Keratinocyte (primary cell): ENCODE data around the gene LDLRAD4. TPM values are rescaled to one million over a fixed set of nuclear protein-coding genes. Genes with fewer than 3 reads are reported as not detected.

Source experiments
- DNase-seq: peaks from one replicate; pipeline ENCODE4 v3.0.0-alpha.2; 2011; ENCODE audit warnings: low read depth, missing footprints, low spot score
- FAIRE-seq: peaks from 2 replicates; lab custom pipeline; 2011; peaks lifted over from hg19 to GRCh38; lab: Jason Lieb, UNC
- H2AFZ ChIP-seq: 2 replicates; pipeline ENCODE4 v1.6.0; 2012; ENCODE audit warnings: low read length, control low read depth, inconsistent platforms; ENCODE audit not compliant: control insufficient read depth
- H3K27ac ChIP-seq: 2 replicates; pipeline ENCODE4 v1.5.1; 2011; ENCODE audit warnings: low read length; ENCODE audit not compliant: control insufficient read depth, insufficient read depth
- H3K27me3 ChIP-seq: 3 replicates; pipeline ENCODE4 v1.6.0; 2011; ENCODE audit warnings: low read length; ENCODE audit not compliant: control insufficient read depth, insufficient read depth; ENCODE audit errors: extremely low read depth
- H3K36me3 ChIP-seq, 2 experiments: 2 replicates in 1 of 2; 3 replicates in 1 of 2; pipeline ENCODE4 v1.5.1; 2011; ENCODE audit warnings: low read length in 2 of 2, mild to moderate bottlenecking in 1 of 2; ENCODE audit not compliant: control insufficient read depth in 2 of 2, insufficient read depth in 2 of 2; ENCODE audit errors: extremely low read depth in 1 of 2
- H3K4me1 ChIP-seq: 3 replicates; pipeline ENCODE4 v1.5.1; 2011; ENCODE audit warnings: low read length; ENCODE audit not compliant: control insufficient read depth, insufficient read depth; ENCODE audit errors: extremely low read depth
- H3K4me2 ChIP-seq: 3 replicates; pipeline ENCODE4 v1.6.0; 2011; ENCODE audit warnings: low read depth, low read length; ENCODE audit not compliant: control insufficient read depth, insufficient read depth; ENCODE audit errors: extremely low read depth
- H3K4me3 ChIP-seq, 3 experiments: fragments of 200-600 bp in 1 of 3; sonication (generic) in 1 of 3; 2 replicates in 2 of 3; 3 replicates in 1 of 3; pipeline ENCODE4 v1.5.1; 2011 to 2016; ENCODE audit warnings: low read length in 3 of 3, mild to moderate bottlenecking in 3 of 3, control low read depth in 2 of 3, inconsistent platforms in 1 of 3, low read depth in 1 of 3, mixed read lengths in 1 of 3, mixed run types in 1 of 3, moderate library complexity in 1 of 3; ENCODE audit not compliant: control insufficient read depth in 2 of 3, insufficient read depth in 2 of 3; ENCODE audit errors: extremely low read depth in 1 of 3
- H3K79me2 ChIP-seq: 2 replicates; pipeline ENCODE4 v1.6.0; 2012; ENCODE audit warnings: low read length; ENCODE audit not compliant: control insufficient read depth, insufficient read depth
- H3K9ac ChIP-seq: 3 replicates; pipeline ENCODE4 v1.6.0; 2011; ENCODE audit warnings: low read length; ENCODE audit not compliant: control insufficient read depth, insufficient read depth; ENCODE audit errors: extremely low read depth
- H3K9me1 ChIP-seq: 3 replicates; pipeline ENCODE4 v1.6.0; 2011; ENCODE audit warnings: low read length; ENCODE audit not compliant: control insufficient read depth, insufficient read depth; ENCODE audit errors: extremely low read depth
- H3K9me3 ChIP-seq: 2 replicates; pipeline ENCODE4 v1.5.1; 2012; ENCODE audit warnings: low read depth, low read length; ENCODE audit not compliant: control insufficient read depth
- H4K20me1 ChIP-seq: 3 replicates; pipeline ENCODE4 v1.6.0; 2011; ENCODE audit warnings: low read length; ENCODE audit not compliant: control insufficient read depth, insufficient read depth; ENCODE audit errors: extremely low read depth
- CTCF ChIP-seq, 3 experiments: IDR thresholded peaks in 1 of 3; conservative IDR thresholded peaks in 1 of 3; optimal IDR thresholded peaks in 1 of 3; 2 replicates in 2 of 3; 3 replicates in 1 of 3; pipeline versions ENCODE3 to v1.5.1; 2011; ENCODE audit warnings: low read length in 3 of 3, mild to moderate bottlenecking in 3 of 3, moderate library complexity in 2 of 3, control low read depth in 1 of 3, inconsistent platforms in 1 of 3; ENCODE audit not compliant: insufficient read depth in 2 of 3; ENCODE audit errors: extremely low read depth in 1 of 3
- EZH2 ChIP-seq: IDR thresholded peaks from one replicate; pipeline ENCODE4 v1.6.1; 2012; ENCODE audit warnings: inconsistent platforms, mild to moderate bottlenecking, low read length, moderate library complexity
- dilution Hi-C: fragments of 300-500 bp; cut with MboI; formaldehyde crosslinking; loops from one replicate; pipeline ENCODE4 v1.7.0; 2020; ENCODE audit warnings: low sequenced_read_pairs; ENCODE audit not compliant: extremely low pct_ligation_motif_present
- polyA plus RNA-seq, 5 experiments: library from polyadenylated mRNA; depleted of rRNA in 3 of 5; stranded (reverse) in 3 of 5; stranded (forward) in 1 of 5; unstranded in 1 of 5; fragments of >200 nt; gene quantifications; 1 replicate in 1 of 5; 2 replicates in 3 of 5; 3 replicates in 1 of 5; pipeline versions ENCODE4 v1.2.1 to v1.2.3, GENCODE V29; 2011 to 2012; ENCODE audit warnings: missing spikeins in 2 of 5, low read depth in 1 of 5, low replicate concordance in 1 of 5

Gene LDLRAD4
- polyA plus RNA-seq, 1 donor (not counting 4 experiments of a cell fraction or from before 2014, with no cell fraction given), result not detected

GRCh38 chr18:13433685-13434084 lies 215.1 kb downstream of the LDLRAD4 start:
- no peaks in the 10 kb centered on the region for H3K36me3 ChIP-seq
- no peaks in the 10 kb centered on the region for H3K9me3 ChIP-seq
- H3K4me3 ChIP-seq, result no peak overlapping the region
- no peak for TF ChIP-seq CTCF (optimal IDR thresholded peaks at IDR 0.05 in 1 of 3, IDR thresholded peaks at IDR 0.05 in 1 of 3, conservative IDR thresholded peaks at IDR 0.05 in 1 of 3; ENCODE audit: extremely low read depth in 1 of 3, insufficient read depth in 2 of 3, low read length in 3 of 3)
- TF ChIP-seq EZH2, result no peak
- no peak for DNase-seq
- no peak overlapping the region for H3K9ac ChIP-seq
- FAIRE-seq, result no peak
- H2AFZ ChIP-seq, result no peak overlapping the region
- H3K79me2 ChIP-seq, result no peaks in the 10 kb centered on the region
- no peaks in the 10 kb centered on the region for H3K9me1 ChIP-seq
- no peaks in the 10 kb centered on the region for H3K27me3 ChIP-seq
- no peak overlapping the region for H3K27ac ChIP-seq
- no peaks in the 10 kb centered on the region for H4K20me1 ChIP-seq
- dilution Hi-C loops, result no loop called here
- no peaks in the 10 kb centered on the region for H3K4me1 ChIP-seq
- no peak overlapping the region for H3K4me2 ChIP-seq

GRCh38 chr18:13434854-13435253 lies 216.3 kb downstream of the LDLRAD4 start:
- no peaks in the 10 kb centered on the region for H3K9me1 ChIP-seq
- no peaks in the 10 kb centered on the region for H3K4me1 ChIP-seq
- H3K4me3 ChIP-seq, result no peak overlapping the region
- no peaks in the 10 kb centered on the region for H4K20me1 ChIP-seq
- no peak overlapping the region for H3K4me2 ChIP-seq
- dilution Hi-C loops, result no loop called here
- no peaks in the 10 kb centered on the region for H3K36me3 ChIP-seq
- no peaks in the 10 kb centered on the region for H3K27me3 ChIP-seq
- TF ChIP-seq CTCF (optimal IDR thresholded peaks at IDR 0.05 in 1 of 3, IDR thresholded peaks at IDR 0.05 in 1 of 3, conservative IDR thresholded peaks at IDR 0.05 in 1 of 3; ENCODE audit: extremely low read depth in 1 of 3, insufficient read depth in 2 of 3, low read length in 3 of 3) (no peak), EZH2 (no peak)
- no peak overlapping the region for H3K27ac ChIP-seq
- no peak overlapping the region for H3K9ac ChIP-seq
- no peaks in the 10 kb centered on the region for H3K9me3 ChIP-seq
- H3K79me2 ChIP-seq, result no peaks in the 10 kb centered on the region
- FAIRE-seq, result no peak
- no peak for DNase-seq
- no peak overlapping the region for H2AFZ ChIP-seq
